ENCODE data around the gene BNIP5. TPM values are rescaled to one million over a fixed set of nuclear protein-coding genes. Genes with fewer than 3 reads are reported as not detected.

The BNIP5 gene
- total and polyA plus RNA-seq, 2 of the 13 experiments (the other 11 are each of a cell fraction or from before 2014, with no cell fraction given), result not detected

DNA sequence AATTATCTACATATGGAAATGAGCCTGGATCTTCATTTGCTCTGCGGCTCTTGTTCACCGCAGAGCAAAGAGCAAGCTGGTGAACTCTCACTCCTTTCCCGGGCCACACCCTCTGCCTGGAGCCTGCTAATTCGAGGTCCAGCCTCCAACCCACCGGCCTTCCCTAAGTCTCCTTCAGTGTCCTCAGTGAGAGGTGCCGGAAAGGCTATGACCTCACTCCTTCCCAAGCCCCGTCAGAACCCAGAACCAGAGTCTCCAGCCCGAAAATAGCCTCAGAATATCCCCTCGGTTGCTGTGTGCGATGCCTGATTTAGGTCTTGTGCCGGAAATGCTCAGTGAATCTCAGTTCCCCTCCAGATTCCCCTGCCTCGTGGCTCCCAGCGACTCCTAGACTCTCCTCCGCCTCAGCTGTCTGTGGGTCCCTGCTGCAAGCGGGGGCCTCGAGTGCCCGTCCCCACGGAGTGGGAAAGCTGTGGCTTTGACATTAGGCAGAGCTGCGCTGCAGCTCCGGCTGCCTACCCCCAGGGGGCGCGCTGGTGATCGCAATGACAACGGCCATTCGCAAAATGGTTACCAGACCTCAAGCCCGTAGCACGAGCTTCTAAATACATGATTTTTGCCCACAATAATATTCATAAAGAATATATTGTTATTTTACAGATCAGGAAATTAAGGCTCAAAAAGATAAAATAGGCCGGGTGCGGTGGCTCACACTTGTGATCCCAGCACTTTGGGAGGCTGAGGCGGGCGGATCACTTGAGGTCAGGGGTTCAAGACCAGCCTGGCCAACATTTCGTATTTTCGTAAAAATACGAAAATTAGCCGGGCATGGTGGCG lies 4.1 kb upstream of the BNIP5 start (continued):
- TF ChIP-seq ZNF558 (CRISPR knock-in tag; IDR thresholded peaks at IDR 0.05; ENCODE audit: borderline replicate concordance) (no peak), ZNF501 (CRISPR knock-in tag; IDR thresholded peaks at IDR 0.05) (peak; percentile 97), RNF2 (conservative IDR thresholded peaks at IDR 0.05; ENCODE audit: low read depth) (peak; percentile 84; the same call in 1 of the 2 replicates), ZNF160 (CRISPR knock-in tag; IDR thresholded peaks at IDR 0.05) (no peak), ZNF556 (CRISPR knock-in tag; IDR thresholded peaks at IDR 0.05; ENCODE audit: borderline replicate concordance) (no peak), ETV5 (CRISPR knock-in tag; IDR thresholded peaks at IDR 0.05; ENCODE audit: borderline replicate concordance) (no peak), FLYWCH1 (CRISPR knock-in tag; IDR thresholded peaks at IDR 0.05) (no peak), ZFYVE20 (CRISPR knock-in tag; IDR thresholded peaks at IDR 0.05; ENCODE audit: borderline replicate concordance, low read depth) (no peak), PCBP1 (IDR thresholded peaks at IDR 0.05; ENCODE audit: borderline replicate concordance, low read depth, low read length) (no peak), ZNF510 (CRISPR knock-in tag; IDR thresholded peaks at IDR 0.05; ENCODE audit: low read depth) (no peak), SOX6 (IDR thresholded peaks at IDR 0.05) (no peak), SOX6 (CRISPR knock-in tag; IDR thresholded peaks at IDR 0.05) (no peak), SNAI1 (CRISPR knock-in tag; IDR thresholded peaks at IDR 0.05; ENCODE audit: borderline replicate concordance) (no peak), PLRG1 (conservative IDR thresholded peaks at IDR 0.05) (no peak), SCMH1 (CRISPR knock-in tag; IDR thresholded peaks at IDR 0.05; ENCODE audit: borderline replicate concordance) (no peak), ATRX (CRISPR knock-in tag; IDR thresholded peaks at IDR 0.05; ENCODE audit: borderline replicate concordance) (no peak)
- TF ChIP-seq, protein P1, sequence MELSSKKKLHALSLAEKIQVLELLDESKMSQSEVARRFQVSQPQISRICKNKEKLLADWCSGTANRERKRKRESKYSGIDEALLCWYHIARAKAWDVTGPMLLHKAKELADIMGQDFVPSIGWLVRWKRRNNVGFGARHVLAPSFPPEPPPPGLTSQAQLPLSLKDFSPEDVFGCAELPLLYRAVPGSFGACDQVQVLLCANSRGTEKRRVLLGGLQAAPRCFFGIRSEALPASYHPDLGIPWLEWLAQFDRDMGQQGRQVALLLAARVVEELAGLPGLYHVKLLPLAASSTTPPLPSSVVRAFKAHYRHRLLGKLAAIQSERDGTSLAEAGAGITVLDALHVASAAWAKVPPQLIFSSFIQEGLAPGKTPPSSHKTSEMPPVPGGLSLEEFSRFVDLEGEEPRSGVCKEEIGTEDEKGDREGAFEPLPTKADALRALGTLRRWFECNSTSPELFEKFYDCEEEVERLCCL (CRISPR knock-in tag; IDR thresholded peaks at IDR 0.05; ENCODE audit: borderline replicate concordance), result no peak
- TF ChIP-seq, protein P2, sequence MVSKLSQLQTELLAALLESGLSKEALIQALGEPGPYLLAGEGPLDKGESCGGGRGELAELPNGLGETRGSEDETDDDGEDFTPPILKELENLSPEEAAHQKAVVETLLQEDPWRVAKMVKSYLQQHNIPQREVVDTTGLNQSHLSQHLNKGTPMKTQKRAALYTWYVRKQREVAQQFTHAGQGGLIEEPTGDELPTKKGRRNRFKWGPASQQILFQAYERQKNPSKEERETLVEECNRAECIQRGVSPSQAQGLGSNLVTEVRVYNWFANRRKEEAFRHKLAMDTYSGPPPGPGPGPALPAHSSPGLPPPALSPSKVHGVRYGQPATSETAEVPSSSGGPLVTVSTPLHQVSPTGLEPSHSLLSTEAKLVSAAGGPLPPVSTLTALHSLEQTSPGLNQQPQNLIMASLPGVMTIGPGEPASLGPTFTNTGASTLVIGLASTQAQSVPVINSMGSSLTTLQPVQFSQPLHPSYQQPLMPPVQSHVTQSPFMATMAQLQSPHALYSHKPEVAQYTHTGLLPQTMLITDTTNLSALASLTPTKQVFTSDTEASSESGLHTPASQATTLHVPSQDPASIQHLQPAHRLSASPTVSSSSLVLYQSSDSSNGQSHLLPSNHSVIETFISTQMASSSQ (IDR thresholded peaks at IDR 0.05; ENCODE audit: low read depth), result no peak
- TF ChIP-seq, protein P2 (CRISPR knock-in tag; IDR thresholded peaks at IDR 0.05; ENCODE audit: borderline replicate concordance), result 0 out of 2 replicates have a peak, but pooled peaks have one; percentile 29
- TF ChIP-seq, protein P3, sequence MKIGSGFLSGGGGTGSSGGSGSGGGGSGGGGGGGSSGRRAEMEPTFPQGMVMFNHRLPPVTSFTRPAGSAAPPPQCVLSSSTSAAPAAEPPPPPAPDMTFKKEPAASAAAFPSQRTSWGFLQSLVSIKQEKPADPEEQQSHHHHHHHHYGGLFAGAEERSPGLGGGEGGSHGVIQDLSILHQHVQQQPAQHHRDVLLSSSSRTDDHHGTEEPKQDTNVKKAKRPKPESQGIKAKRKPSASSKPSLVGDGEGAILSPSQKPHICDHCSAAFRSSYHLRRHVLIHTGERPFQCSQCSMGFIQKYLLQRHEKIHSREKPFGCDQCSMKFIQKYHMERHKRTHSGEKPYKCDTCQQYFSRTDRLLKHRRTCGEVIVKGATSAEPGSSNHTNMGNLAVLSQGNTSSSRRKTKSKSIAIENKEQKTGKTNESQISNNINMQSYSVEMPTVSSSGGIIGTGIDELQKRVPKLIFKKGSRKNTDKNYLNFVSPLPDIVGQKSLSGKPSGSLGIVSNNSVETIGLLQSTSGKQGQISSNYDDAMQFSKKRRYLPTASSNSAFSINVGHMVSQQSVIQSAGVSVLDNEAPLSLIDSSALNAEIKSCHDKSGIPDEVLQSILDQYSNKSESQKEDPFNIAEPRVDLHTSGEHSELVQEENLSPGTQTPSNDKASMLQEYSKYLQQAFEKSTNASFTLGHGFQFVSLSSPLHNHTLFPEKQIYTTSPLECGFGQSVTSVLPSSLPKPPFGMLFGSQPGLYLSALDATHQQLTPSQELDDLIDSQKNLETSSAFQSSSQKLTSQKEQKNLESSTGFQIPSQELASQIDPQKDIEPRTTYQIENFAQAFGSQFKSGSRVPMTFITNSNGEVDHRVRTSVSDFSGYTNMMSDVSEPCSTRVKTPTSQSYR (CRISPR knock-in tag; IDR thresholded peaks at IDR 0.05; ENCODE audit: borderline replicate concordance), result no peak
- TF ChIP-seq, protein P4, sequence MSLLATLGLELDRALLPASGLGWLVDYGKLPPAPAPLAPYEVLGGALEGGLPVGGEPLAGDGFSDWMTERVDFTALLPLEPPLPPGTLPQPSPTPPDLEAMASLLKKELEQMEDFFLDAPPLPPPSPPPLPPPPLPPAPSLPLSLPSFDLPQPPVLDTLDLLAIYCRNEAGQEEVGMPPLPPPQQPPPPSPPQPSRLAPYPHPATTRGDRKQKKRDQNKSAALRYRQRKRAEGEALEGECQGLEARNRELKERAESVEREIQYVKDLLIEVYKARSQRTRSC (CRISPR knock-in tag; IDR thresholded peaks at IDR 0.05; ENCODE audit: low read depth), result no peak

All from HepG2 (cell line).